GM12874 (cell line): Measurements from ENCODE around the gene HS3ST5.

Experiments used
- TF ChIP-seq, protein P1 (sequence below): IDR thresholded peaks from 2 replicates; pipeline ENCODE4 v1.5.1; 2011; ENCODE audit warnings: low read depth, mild to moderate bottlenecking, control low read depth, low read length, moderate library complexity; ENCODE audit not compliant: insufficient read depth

Gene HS3ST5

GRCh38 chr6:114159727-114160126 is 183.1 kb downstream of the HS3ST5 start:
- TF ChIP-seq, protein P1, sequence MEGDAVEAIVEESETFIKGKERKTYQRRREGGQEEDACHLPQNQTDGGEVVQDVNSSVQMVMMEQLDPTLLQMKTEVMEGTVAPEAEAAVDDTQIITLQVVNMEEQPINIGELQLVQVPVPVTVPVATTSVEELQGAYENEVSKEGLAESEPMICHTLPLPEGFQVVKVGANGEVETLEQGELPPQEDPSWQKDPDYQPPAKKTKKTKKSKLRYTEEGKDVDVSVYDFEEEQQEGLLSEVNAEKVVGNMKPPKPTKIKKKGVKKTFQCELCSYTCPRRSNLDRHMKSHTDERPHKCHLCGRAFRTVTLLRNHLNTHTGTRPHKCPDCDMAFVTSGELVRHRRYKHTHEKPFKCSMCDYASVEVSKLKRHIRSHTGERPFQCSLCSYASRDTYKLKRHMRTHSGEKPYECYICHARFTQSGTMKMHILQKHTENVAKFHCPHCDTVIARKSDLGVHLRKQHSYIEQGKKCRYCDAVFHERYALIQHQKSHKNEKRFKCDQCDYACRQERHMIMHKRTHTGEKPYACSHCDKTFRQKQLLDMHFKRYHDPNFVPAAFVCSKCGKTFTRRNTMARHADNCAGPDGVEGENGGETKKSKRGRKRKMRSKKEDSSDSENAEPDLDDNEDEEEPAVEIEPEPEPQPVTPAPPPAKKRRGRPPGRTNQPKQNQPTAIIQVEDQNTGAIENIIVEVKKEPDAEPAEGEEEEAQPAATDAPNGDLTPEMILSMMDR = no peak

GRCh38 chr6:114158838-114159694 is 183.8 kb downstream of the HS3ST5 start:
- TF ChIP-seq, protein P1 = no peak

- TF ChIP-seq, protein P1 = no peak
Measured at GRCh38 chr6:114158411-114158810, 184.4 kb downstream of the HS3ST5 start.

GRCh38 chr6:114157848-114158247 is 185.0 kb downstream of the HS3ST5 start:
- TF ChIP-seq, protein P1 = no peak

- TF ChIP-seq, protein P1 = no peak
Measured at GRCh38 chr6:114155763-114156162, 187.1 kb downstream of the HS3ST5 start.

- TF ChIP-seq, protein P1 = no peak
Measured at GRCh38 chr6:114154812-114155211, 188.0 kb downstream of the HS3ST5 start.

DNA sequence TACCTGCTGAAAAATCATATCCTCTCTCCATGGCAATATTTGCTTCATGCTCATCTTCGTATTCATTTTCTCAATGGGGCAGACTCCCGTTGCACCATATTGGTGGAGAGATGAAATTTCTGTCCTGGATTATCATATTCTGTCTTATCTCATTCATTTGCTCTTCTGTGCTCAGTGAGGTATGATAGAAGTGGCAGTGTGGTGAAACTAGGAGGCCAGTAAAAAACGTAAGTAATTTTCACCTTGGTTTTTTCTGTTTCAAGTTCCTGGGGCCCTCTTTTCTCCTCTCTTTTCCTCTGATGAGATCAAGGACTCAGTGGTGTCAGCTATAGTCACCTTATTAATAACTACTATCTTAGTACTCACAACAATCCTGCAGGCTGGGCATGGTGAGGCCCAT is 189.4 kb downstream of the HS3ST5 start:
- TF ChIP-seq, protein P1 = no peak
